ENCODE results near the gene RHBDD3. TPM values are rescaled to one million over a fixed set of nuclear protein-coding genes. Genes with fewer than 3 reads are reported as not detected.

The RHBDD3 gene
- total RNA-seq, 1 donor from 2014 or later, result 254 TPM

DNA sequence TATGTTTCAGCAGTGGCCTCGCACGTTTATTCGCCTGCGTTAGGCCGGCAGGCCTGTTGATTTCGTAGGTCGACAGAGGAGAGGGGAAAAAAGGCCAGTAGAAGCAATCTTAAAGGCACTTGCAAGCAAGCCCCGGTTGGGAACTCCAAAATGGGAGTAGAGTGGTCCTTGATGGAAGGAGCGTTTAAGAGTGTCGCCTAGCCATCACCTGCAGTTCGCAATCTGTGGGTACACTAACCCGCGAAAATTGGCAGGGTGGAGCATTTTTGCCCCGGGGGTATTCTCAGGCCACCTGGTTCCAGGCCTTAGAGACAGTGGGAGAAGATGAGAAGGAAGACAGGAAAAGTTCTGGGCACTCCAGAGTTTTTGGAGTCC lies 1.4 kb upstream of the RHBDD3 start:
- no peaks in the 10 kb centered on the region for H3K27me3 ChIP-seq
- H3K36me3 ChIP-seq, result peaks cover 15 to 27% of the 10 kb centered on the region in 2 donors
- H3K4me1 ChIP-seq, result peaks cover 6 to 47% of the 10 kb centered on the region in 2 donors
- H3K27ac ChIP-seq, result peak overlapping the region; percentile 96 to 99
- no peak for DNase-seq (ENCODE audit: low spot score in 2 of 2)
- H3K4me3 ChIP-seq, result peak overlapping the region; percentile 76 to 98
- intact Hi-C loops (cut with DNase I), result loop anchor here (5.0 kb wide), 1 partner anchor 1153 kb away; no protein-coding TSS in a partner anchor
- TF ChIP-seq, protein P1, sequence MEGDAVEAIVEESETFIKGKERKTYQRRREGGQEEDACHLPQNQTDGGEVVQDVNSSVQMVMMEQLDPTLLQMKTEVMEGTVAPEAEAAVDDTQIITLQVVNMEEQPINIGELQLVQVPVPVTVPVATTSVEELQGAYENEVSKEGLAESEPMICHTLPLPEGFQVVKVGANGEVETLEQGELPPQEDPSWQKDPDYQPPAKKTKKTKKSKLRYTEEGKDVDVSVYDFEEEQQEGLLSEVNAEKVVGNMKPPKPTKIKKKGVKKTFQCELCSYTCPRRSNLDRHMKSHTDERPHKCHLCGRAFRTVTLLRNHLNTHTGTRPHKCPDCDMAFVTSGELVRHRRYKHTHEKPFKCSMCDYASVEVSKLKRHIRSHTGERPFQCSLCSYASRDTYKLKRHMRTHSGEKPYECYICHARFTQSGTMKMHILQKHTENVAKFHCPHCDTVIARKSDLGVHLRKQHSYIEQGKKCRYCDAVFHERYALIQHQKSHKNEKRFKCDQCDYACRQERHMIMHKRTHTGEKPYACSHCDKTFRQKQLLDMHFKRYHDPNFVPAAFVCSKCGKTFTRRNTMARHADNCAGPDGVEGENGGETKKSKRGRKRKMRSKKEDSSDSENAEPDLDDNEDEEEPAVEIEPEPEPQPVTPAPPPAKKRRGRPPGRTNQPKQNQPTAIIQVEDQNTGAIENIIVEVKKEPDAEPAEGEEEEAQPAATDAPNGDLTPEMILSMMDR (IDR thresholded peaks at IDR 0.05), result no peak
- no peaks in the 10 kb centered on the region for H3K9me3 ChIP-seq

DNA sequence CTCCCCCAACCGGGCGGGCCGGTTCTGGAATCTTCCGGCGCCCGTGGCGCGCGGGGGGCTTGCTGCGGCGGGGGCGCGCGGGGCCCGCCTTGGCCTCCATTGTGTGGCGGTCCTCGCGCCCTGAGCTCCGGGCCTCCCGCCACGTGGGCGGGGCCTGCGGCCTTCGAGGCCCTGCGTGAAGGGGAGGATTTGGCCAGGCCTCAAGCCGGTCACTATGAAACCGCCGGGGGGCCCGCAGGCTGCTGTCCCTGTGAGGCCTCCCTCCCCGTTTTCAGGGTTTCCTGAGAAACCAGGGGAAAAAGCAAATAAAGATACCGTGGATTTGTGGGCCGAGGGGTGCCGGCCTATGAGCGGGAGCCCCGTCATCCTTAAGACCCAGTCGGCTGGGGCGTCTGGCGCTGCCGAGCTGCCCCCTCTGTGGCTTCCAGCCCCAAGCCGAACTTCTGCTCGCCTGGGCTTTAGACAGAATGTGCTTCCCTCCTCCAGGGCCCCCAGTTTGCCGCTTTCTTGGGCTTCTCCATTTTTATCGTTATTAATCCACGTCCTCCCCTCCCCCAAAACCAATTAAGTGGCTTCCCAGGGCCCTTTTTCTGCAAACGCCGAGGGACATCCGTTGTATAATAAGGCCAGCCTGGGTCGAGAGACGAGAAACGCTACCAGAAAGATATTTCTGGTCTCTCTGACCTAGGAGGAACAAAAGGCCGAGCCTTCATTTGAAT lies 889 bp upstream of the RHBDD3 start:
- peak in 1 of 2 donors; percentile 74 for DNase-seq (ENCODE audit: low spot score in 2 of 2)
- Histone ChIP-seq H3K9me3 (no peaks in the 10 kb centered on the region), H3K4me3 (peak overlapping the region; percentile 76 to 98), H3K36me3 (peaks cover 9 to 24% of the 10 kb centered on the region in 2 donors), H3K4me1 (peaks cover 6 to 47% of the 10 kb centered on the region in 2 donors), H3K27me3 (no peaks in the 10 kb centered on the region), H3K27ac (peak overlapping the region; percentile 96 to 99)
- TF ChIP-seq, protein P1 (IDR thresholded peaks at IDR 0.05), result no peak
- intact Hi-C loops (cut with DNase I), result loop anchor here (5.0 kb wide), 1 partner anchor 1154 kb away; no protein-coding TSS in a partner anchor

DNA sequence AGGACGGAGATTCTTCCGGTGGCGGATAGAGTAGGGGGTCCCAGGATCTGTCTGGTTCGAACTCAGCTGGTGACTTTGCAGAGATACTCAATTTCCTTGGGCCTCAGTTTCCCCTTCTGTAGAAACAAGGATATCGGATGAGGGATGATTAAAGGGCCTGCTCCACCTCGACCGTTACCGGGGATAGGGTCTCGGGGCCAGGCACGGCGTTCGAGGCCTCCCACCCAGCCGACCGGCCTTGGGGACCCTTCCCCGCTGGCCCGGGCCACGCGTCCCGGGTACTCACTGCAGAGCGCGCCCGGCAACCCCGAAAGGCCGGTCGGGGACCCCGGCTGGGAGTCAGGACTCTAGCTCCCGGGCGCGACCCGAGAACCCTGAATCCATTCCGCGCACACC lies 321 bp downstream of the RHBDD3 start:
- Histone ChIP-seq H3K27me3 (no peaks in the 10 kb centered on the region), H3K36me3 (peaks cover 3 to 14% of the 10 kb centered on the region in 2 donors), H3K9me3 (no peaks in the 10 kb centered on the region), H3K4me1 (peaks cover 6 to 41% of the 10 kb centered on the region in 2 donors), H3K4me3 (peak overlapping the region; percentile 76 to 98), H3K27ac (peak overlapping the region; percentile 96 to 99)
- intact Hi-C loops (cut with DNase I), result loop anchor here (1.0 to 5.0 kb wide), 2 partner anchors 39 to 1155 kb away; partner anchors contain the start of gene GAS2L1
- TF ChIP-seq, protein P1 (IDR thresholded peaks at IDR 0.05), result no peak
- no peak for DNase-seq (ENCODE audit: low spot score in 2 of 2)

DNA sequence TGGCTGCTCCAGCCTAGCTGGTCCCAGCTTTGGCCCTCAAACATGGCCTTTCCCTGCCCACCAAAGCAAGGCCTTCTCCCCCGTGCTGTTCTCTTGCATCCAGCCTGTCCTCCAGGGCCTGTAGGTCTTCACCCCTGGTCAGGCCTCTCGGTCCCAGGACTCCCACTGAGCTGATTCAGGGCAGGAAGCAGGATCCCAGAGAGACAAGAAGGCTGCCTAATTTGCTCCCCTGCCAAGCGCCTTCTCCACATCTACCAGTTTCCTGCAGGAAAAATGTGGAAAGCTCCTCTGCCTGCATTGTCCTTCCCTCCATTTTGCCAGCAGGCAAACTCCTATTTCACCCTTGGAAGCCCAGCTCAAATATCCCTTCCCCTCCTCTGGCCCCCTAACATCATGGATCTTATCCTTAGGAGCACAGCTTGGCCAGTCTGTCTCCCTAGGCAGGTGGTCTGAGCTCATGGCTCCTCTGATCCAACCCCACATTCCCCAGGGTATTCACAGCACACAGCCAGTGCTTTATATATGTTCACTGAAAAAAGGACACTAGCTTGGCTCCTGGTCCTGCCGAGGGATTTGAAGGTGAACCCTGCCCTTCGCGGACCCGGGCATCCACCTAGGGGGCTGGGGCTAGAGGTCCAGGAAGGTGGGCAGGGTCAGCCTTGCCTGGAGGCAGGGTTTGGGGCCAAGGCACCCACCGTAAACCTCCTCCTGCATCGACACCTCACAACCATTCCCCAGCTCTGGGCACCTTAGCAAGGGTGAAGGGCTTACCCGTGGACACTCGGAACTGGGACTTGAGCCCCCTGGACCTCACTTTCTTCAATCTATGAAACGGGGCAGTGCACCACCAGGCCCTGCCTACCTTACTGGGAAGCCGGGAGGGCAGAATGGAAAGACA lies 968 bp downstream of the RHBDD3 start:
- intact Hi-C loops (cut with DNase I), result loop anchor here (1.0 to 5.0 kb wide), 2 partner anchors 39 to 1155 kb away; partner anchors contain the start of gene GAS2L1
- H3K4me3 ChIP-seq, result peak overlapping the region; percentile 76 to 98
- no peaks in the 10 kb centered on the region for H3K27me3 ChIP-seq
- TF ChIP-seq, protein P1 (IDR thresholded peaks at IDR 0.05), result no peak
- peaks cover 3 to 10% of the 10 kb centered on the region in 2 donors for H3K36me3 ChIP-seq
- no peak for DNase-seq (ENCODE audit: low spot score in 2 of 2)
- H3K27ac ChIP-seq, result peak overlapping the region; percentile 96 to 99
- H3K4me1 ChIP-seq, result peaks cover 6 to 35% of the 10 kb centered on the region in 2 donors
- no peaks in the 10 kb centered on the region for H3K9me3 ChIP-seq

DNA sequence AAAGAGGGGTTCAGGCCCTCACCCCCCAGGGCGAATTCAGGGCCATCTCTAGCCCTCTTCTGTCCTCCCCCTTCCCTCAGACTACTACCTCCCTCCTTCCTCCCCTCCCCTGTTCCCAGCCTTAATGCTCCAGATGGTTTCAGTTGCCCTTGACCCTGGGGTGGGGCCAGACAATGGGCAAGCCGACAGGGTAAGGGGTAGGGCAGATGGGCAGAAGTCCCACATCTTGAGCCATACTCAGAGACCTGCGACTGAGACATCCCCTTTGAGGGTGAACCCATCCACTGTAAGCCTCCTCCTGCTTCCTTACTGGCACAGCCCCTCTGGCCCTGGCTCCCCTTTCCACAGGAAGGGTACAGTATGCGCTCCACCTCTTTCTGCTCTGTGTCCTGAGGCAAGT lies 1.9 kb downstream of the RHBDD3 start:
- no peaks in the 10 kb centered on the region for H3K9me3 ChIP-seq
- DNase-seq (ENCODE audit: low spot score in 2 of 2), result no peak
- H3K27me3 ChIP-seq, result no peaks in the 10 kb centered on the region
- peaks cover 3 to 10% of the 10 kb centered on the region in 2 donors for H3K36me3 ChIP-seq
- peaks cover 1 to 26% of the 10 kb centered on the region in 2 donors for H3K4me1 ChIP-seq
- no peak overlapping the region for H3K27ac ChIP-seq
- H3K4me3 ChIP-seq, result no peak overlapping the region
- intact Hi-C loops (cut with DNase I), result loop anchor here (5.0 kb wide), 1 partner anchor 1156 kb away; no protein-coding TSS in a partner anchor
- TF ChIP-seq, protein P1 (IDR thresholded peaks at IDR 0.05), result no peak

Data from ascending aorta (tissue), 2 donors.